NCI-H446 (cell line): Measurements from ENCODE around the gene MPC1.
"Not testable (repeated sequence)": the region's sequence is repeated elsewhere in the genome, so short reads cannot be mapped to it uniquely, and the experiment has no call there.

Experiments used
- DNase-seq, 2 experiments: peaks; one replicate each; lab custom pipeline; 2025; lab: John Stamatoyannopoulos, UW

Gene MPC1

DNA sequence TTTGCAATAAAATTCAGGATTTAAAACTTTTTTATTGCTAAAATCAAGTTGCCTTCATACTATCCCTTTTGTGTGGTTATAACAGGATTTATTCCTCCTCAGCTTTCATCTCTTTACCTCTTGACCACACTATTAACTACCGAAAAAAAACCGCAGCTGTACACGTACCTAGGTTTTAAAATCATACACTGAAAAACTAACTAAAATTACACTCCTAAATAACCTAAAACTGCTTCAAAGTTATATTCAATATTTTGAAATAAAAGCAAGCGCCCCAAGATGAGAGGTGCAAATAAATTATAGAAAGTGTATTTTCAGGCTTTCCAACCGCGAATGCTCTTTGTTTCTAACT lies 1.4 kb downstream of the MPC1 start:
- no peak for DNase-seq

DNA sequence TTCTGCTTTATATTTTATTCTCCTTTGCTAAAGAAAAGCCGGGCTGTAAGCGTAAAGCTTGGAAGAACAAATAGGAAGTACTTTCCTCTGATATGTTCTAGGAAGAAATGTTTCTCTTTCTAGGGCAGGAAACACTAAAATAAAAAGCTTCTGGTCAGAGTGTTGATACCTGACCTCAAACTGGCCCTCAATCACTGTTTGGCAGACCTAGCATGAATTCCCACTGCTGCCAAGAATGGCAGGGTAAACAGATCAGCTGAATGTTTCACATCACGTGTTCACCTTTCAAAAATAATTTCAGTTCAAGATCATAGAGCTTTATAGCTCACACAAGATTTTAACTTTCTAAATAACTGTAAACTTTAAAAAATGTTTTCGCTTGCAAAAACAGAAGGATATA lies 2.9 kb downstream of the MPC1 start:
- no peak for DNase-seq

- DNase-seq = no peak
Measured at GRCh38 chr6:166379103-166379586, 3.6 kb downstream of the MPC1 start.

- DNase-seq = no peak
Measured at GRCh38 chr6:166377721-166378120, 5.0 kb downstream of the MPC1 start.

DNA sequence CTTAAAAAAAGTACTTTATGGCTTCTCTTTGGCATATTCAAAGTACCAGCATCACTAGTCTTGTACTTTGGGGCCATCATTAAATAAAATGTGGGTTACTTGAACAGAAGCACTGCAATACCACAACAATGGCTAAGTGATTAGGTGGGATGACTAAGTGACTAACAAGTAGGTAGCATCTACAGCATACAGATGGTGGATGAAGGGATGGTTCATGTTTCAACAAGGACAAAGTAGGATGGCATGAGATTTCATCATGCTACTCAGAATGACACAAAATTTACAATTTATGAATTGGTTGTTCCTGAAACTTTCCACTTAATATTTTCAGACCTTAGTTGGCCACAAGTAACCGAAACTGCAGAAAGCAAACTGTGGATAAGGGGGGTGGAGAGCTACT lies 7.7 kb downstream of the MPC1 start:
- DNase-seq = no peak

- DNase-seq = no peak
Measured at GRCh38 chr6:166370489-166370888, 12.3 kb downstream of the MPC1 start.

- no peak for DNase-seq
Measured at GRCh38 chr6:166369782-166370181, 13.0 kb downstream of the MPC1 start.

DNA sequence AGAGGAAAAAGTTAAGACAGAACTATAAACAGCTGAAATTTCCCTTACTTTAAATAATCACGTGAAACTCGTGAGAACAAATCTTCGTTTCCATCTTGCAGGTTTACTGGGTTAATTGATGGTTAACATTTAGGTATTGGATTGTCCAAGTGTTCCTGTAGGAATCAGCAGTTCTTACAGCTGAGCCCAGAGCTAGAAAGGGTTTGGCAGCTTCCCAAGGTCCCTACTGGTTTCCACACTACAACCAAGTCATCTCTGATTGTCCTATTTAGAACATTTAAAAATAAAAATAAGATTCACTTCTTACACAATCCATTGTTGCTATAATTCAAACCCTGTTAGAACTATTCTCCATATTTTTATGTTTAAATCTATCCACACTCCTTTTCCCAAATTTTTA lies 15.8 kb downstream of the MPC1 start:
- no peak for DNase-seq

- DNase-seq = no peak
Measured at GRCh38 chr6:166365806-166366205, 16.9 kb downstream of the MPC1 start.

- no peak for DNase-seq
Measured at GRCh38 chr6:166365221-166365620, 17.5 kb downstream of the MPC1 start.

DNA sequence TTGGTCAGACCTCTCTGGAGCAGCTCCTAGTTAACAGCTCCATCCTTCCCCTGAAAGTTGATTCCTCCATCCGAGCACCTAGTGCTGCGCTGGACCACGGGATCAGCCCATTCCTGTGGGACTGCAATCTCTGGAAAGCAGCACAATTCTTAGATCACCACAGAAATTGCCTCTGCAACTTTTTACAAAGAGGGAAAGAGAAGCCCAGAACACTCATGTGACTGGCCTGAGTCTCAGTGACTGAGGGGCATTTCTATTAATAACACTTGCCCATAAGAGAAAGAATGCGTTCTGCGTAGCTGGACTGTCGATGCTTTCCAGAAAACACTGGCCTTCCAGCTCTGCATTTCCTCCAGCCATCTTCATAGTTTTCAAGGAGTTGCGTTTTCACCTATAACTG lies 18.3 kb downstream of the MPC1 start:
- DNase-seq = no peak

GRCh38 chr6:166362427-166362826 lies 20.3 kb downstream of the MPC1 start:
- not testable (repeated sequence) for DNase-seq

DNA sequence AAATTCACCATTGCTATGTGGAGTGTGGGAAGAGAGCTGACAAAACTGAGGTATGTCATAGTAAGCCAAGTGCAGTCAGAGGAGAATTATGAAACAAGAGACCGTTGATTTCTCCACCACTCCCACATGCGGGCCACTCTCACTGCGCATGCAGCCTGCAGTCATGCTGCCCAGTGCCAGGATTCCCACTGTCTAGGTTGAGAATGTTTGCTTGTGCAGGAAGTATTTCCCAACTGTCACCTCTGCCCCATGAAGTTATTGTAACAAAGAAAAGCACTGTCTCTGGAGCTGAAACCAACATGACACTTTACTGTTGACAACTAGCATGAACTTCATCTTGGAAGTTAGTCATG lies 21.7 kb downstream of the MPC1 start:
- DNase-seq = no peak

GRCh38 chr6:166360243-166361076 lies 22.3 kb downstream of the MPC1 start:
- DNase-seq = no peak

DNA sequence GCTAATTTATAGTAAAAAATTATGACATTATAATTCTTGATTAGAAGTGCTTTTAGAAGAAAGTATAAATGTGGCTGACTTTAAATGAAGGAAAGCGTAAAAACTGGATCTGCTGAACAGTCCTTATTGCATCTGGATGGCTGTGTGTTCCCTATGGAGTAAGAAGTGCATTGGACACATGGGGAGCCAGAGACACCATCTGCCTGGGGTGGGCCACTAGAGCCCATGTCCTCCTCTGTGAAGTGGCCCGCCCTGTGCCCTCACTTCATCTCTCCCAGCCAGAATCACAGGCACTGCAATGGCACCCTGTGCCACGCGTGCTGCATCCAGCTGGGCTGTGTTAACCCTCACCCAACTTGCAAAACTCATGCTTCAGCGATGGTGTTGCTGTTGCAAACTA lies 27.2 kb downstream of the MPC1 start:
- DNase-seq = no peak

GRCh38 chr6:166354965-166355364 lies 27.8 kb downstream of the MPC1 start:
- no peak for DNase-seq

GRCh38 chr6:166354143-166354542 lies 28.6 kb downstream of the MPC1 start:
- DNase-seq = no peak

DNA sequence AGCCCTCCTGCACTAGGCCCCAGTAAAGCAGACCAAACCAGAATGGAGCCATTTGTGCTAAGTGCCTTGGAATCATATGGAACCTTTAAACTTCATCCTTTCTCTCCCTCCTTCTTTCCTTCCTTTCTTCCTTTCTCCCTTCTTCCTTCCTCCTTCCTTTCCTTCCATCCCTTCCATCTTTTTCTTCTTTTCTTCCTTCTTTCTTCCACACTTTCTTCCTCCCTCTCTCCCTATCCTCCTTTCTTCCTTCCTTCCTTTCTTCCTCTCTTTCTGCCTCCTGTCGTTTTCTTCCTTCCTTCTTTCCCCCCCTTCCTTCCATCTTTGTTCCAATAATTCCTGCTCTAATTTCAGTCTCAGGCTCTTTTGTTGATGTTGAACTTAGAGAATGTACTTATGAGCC lies 29.2 kb downstream of the MPC1 start:
- no peak for DNase-seq

DNA sequence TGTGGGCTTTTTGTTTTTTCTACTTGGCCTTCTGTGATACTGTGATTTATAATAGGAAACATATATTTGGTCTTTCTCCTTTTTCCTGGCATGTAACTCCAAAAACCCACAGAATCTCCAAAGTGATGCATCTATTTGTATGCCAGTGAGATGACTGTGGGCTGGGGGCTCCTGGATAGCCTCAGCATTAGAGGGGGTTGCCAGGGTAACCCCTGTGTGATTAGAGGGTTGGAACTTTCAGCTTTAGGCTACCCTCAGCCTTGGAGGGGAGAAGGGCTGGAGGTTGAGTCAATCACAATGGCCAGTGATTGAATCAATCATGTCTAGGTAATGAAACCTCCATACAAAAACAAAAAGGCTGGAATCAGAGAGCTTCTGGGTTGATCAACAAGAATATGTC lies 29.8 kb downstream of the MPC1 start:
- no peak for DNase-seq

DNA sequence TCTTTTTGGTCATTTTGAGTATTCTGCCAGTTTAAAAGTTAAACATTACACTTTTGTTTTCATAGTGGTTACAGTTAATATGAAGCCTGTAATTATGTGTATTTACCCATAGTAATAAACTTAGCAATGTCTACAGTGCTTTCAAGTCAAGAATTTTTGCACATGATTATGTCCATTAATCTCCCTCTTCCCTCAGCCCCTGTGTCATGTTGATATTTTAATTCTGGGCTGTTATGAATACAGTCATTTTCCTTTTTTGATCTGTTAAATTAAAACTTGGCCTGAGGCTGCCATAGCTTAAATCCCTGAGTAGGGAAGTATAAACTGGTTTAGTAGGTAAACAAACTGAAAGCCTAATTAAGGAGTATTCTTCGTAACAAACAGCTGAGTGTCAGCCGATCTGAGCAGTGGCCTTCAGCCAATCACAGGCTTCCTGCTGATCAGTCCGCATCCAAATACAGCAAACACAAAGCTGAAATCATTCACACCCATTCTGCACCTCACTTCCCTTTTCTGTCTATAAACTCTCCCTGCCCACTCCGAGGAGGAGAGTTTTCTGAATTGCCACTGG lies 30.9 kb downstream of the MPC1 start:
- no peak for DNase-seq

GRCh38 chr6:166348305-166348949 lies 34.3 kb downstream of the MPC1 start:
- DNase-seq = no peak

- no peak for DNase-seq
Measured at GRCh38 chr6:166346965-166347364, 35.8 kb downstream of the MPC1 start.

GRCh38 chr6:166346449-166346848 lies 36.3 kb downstream of the MPC1 start:
- DNase-seq = no peak
